HCEC 1CT (cell line): Measurements from ENCODE around the gene GPATCH8.
"Not testable (repeated sequence)": the region's sequence is repeated elsewhere in the genome, so short reads cannot be mapped to it uniquely, and the experiment has no call there.

Source experiments
- DNase-seq: peaks from one replicate; pipeline ENCODE4 v3.0.0-alpha.2; 2017

GPATCH8 gene

GRCh38 chr17:44503147-44504029 lies at the start of gene GPATCH8:
TSS of gene GPATCH8 (minus strand) at chr17:44503406. CDS start at chr17:44503370, 36 bp downstream.
- DNase-seq, result peak; percentile 95

DNA sequence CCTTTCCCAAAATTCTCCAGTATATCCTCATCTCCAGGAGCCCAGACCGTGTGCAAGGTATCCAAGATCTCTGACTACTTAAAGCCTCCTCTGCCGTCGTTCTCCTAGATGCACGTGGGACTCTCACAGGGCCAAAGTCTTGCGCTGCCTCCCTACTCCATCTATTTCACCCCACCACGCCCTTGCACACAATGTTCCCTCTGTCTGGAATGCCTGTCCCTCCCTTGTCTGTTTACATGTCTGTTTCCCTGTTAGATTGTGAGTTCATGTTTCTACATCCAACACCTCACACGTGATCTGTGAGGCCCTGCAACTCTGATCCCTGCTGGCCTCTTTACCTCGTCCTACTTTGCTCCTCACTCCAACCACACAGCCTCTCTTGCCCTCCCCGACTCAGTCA lies 49.2 kb upstream of the GPATCH8 start:
- no peak for DNase-seq

DNA sequence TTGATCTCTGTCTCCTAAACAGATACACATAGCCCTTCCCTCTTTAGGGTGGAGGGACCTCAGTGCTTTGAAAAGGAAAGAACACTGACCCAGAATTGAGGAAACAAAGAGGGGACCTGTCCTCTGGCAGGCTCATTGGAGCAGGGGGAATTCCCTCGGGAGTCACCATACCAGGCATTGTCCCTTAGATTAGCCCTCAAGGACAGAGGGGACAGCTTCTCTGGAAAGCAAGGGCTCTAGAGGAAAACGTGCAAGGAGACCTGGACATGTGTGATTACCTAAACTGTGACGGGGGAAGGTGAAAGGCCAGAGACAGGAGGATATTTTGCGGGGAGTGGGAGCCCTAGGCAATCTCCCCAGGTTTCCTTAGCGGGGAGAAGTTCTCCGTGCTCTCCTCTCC lies 46.5 kb upstream of the GPATCH8 start:
- DNase-seq, result no peak

- DNase-seq, result no peak
Measured at GRCh38 chr17:44548376-44549230, 45.4 kb upstream of the GPATCH8 start.

DNA sequence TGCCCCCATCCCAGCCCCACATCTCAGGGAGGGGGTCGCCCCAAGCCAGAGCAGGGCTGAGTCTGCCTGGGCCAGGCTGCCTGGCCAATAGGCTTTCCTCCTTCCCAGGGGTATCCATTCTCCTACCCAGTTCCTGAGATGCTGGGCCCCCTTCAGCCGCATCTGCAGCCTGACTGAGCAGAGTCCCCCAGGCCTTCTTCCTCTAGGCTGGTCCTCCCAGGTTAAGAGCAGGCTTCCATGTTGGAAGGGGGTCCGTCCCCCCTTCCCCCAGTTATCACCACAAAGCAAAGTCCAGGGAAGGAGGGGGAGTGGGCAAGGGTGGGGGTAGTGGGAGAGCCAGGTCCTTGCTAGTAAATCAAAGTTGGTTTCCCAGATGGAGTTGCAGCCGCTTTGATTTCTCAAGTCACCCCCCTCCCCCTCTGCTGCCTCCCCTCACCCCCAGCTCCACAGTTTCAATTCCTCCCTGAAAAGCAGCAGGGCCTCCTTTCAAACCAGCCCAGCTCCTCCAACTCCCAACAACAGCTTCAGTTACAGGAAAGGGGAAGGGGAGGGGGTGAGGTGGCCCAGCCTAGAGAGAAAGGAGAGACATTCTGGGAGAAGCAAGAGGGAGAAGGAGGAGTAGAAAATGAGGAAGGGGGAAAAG lies 44.5 kb upstream of the GPATCH8 start:
- DNase-seq, result no peak

DNA sequence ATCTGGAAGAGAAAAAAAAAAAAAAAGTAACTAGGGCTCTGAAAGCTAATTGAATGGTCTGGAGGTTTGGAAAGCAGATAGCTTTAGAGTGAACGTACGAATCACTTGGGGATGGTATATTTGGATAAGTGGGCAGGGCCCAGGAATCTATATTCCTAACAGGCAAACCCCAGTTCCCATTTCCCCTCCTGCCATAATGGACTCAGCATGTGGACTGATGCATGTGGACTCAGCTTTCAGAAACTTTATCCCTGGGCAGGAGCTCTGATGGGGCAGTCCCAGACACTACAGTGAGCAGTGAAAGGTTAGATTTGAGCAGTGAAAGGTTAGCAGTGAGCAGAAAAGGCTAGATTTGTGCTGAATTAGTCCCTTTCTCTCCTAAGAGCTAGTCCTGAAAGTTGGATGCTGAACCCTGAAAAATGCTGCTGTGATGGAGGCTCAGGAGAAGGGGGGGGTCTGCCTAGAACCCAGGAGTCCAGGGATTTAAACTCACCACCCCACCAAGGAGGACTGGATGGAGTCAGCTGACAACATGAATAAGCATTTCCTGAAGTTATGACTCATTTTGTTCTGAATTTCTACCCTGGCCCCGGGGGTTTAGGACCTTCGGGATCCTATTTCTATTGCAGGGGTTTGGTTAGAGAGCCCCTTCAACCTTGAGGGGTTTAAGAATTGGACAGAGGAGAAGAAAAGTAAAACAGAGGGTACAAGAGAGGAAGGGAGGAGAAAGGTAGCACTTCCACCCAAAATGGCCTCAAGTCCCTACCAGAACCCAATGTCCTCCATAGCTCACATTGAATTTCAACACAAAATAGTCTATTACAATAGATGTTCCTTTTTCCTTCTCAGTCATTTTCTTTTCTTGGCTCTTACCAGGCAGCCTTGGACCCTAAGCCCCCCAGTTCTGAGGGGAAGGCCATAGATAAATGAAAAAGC lies 43.7 kb upstream of the GPATCH8 start:
- peak; percentile 80 for DNase-seq

DNA sequence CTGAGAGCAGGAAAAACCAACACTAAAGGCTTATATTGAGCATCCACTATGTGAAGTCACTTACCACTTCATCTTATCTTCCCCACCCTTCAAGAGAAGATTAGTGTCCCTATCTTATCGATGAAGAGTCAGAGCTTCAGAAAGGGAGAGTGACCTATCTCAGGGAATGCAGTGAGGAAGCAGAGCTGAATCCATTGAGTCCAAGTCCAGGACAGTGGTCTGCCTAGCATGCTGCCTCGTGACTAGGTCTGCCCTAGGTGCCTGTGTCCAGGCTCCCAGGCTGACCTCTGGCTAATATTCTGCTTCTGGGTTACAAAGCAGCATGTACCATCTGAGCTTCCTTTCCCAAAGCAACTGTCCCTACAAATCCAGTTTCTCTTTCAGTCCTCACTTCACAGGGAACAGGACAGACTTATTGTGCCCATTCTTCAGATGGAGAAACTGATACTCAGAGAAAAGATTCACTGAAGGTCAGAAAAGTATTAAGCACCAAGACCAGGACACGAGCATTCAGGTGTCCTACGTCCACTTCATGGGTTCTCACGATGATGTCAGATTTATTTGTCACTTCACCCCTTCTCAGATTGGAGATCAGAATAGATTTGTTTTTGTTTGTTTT lies 40.8 kb upstream of the GPATCH8 start:
- DNase-seq, result no peak

- peak; percentile 94 for DNase-seq
Measured at GRCh38 chr17:44543213-44543904, 40.2 kb upstream of the GPATCH8 start.

DNA sequence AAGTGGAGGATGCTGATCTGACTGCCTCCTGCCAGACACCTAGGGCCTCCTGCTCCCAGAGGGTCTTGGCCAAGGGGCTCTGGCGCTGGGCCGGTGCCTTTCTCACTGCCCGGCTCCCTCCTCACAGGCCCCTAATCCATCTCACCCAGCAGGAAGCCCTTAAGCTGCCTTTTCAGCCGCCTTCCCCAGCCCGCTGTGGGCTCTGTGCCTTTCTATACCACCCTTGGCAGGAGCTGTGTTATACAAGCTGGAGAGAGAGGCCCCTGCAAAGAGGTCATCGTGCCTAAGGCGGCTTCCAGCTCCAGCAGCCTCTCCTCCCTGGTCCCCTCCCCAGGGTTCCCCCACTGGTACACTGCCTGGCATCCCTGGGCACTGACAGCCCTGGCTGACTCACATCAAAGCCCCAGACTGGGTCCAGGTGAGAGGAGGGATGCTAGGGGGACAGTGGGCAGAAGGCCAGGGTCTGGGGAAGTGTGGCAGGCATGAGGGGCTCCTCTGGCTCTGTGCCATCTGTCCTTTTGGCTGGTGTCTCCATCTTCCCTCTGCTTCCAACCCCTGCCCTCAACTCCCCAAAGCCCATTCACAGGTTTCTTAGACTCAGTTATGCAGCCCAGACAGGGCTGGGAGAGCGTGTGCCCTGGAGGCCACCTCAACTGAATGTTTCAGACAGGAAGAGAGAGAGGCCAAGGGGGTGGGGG lies 38.8 kb upstream of the GPATCH8 start:
- no peak for DNase-seq

DNA sequence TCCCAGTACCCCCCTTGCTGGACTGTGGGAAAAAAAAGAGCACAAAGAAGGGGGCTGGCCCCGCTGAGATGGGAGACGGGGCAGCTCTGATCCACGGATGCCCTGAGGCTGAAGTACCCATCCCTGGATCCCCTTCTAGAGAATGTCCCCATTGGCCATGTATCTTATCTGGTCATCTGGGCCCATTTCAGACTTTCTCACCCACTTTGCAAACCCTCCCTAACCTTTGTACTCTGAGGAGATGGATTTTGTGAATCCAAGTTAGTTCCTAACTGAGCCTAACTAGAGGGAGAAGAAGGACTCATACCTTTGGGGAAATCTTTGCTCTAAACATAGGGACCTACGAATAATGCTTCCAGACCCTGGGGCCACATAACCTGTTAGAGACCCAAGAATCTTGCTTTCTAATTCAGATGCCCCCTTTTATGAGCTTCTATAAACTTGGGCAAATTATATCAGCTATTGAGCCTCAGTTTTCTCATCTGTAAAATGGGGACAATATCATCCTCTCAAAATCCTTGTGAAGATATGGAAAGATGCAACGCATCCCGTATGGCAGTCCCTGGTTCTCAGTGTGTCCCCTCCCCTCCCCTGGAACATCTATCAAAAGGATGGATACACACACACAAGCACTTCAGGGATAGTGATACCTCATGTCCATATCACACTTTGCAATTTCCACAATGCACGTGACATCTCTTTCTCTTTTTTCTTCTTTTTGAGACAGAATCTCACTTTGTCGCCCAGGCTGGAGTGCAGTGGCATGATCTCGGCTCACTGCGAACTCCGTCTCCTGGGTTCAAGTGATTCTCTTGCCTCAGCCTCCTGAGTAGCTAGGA lies 37.3 kb upstream of the GPATCH8 start:
- DNase-seq, result no peak

GRCh38 chr17:44539673-44540072 lies 36.5 kb upstream of the GPATCH8 start:
- DNase-seq, result no peak

- not testable (repeated sequence) for DNase-seq
Measured at GRCh38 chr17:44537922-44538321, 34.7 kb upstream of the GPATCH8 start.

DNA sequence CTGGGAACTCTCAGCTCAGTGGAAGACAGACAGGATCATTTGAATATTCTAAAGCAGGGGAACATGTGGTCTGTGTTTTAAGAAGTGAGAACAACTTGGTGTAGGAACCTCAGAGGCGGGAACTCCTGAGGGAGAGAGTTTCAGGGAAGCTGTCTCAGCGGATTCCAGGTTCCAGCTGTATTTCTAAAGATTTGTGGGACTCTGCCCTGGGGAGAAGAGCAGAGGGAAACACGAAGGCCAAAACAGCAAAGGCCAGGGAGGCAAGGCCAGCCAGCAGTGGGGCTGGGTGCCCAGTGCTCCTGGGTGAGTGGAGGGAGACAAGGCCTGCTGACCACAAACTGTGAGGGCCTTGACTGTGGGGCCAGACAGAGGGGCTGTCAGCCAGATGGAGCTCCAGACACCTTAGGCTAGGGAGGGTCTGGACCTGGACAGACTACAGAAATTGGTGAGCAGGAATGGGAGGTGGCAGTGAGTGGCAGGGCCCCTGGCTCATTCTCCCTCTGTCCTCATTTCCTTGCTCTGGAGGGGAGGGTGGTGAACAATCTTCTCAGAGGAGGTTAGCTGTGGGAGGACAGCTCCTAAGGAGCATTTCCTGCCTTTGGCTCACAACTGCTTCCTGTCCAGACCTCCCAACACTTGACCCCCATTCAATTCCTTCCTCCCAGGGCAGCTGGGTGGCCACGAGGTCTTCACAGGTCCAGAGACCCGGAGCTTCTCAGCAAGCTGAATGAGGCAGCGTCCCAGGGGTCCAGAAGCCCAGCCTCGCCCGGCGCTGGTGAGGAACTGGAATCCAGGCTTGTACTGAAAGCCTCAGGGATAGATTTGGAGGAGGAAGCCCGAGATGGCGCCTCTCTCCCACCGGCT lies 33.1 kb upstream of the GPATCH8 start:
- no peak for DNase-seq

GRCh38 chr17:44533533-44534246 lies 30.5 kb upstream of the GPATCH8 start:
- DNase-seq, result peak; percentile 86

DNA sequence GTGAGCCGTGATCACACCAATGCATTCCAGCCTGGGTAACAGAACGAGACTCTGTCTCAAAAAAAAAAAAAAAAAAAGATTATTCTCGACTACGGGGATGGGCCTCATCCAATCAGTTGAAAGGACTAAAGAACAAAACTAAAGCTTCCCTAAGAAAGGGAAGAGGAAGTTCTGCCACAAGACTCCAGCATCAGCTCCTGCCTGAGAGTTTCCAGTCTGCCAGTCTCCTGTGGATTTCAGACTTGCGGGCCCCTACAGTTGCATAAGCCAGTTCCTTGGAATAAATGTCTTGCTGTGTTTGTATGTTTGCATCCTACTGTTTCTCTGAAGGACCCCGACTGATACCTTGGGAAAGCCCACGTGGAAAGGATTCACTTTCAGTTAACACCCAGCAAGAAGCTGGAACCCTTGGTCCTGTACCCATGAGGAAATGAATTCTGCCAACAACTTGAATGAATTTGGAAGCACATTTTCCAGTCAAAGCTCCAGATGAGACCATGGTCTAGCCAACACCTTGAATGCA lies 27.8 kb upstream of the GPATCH8 start:
- no peak for DNase-seq

GRCh38 chr17:44529864-44530263 lies 26.7 kb upstream of the GPATCH8 start:
- no peak for DNase-seq

GRCh38 chr17:44527954-44528353 lies 24.7 kb upstream of the GPATCH8 start:
- DNase-seq, result no peak
